Liver (tissue), 9 donors: ENCODE results near the gene P3H1. TPM values are rescaled to one million over a fixed set of nuclear protein-coding genes. Genes with fewer than 3 reads are reported as not detected.
A peak's percentile ranks its signal among the peaks of the same experiment; 100 is the strongest.

ENCODE experiments used
- DNase-seq: peaks from one replicate; pipeline ENCODE4 v3.0.0-alpha.2; 2017; ENCODE audit warnings: low spot score
- H3K27ac ChIP-seq, 2 donors: one replicate each; pipeline ENCODE4 v1.7.0; 2013; ENCODE audit warnings: inconsistent platforms in 2 of 2, low read length in 2 of 2, control low read depth in 1 of 2, low read depth in 1 of 2, mild to moderate bottlenecking in 1 of 2
- H3K27me3 ChIP-seq, 4 donors: one replicate each; pipeline versions ENCODE4 v1.6.1 to v1.7.0; 2013; ENCODE audit warnings: low read length in 3 of 4, inconsistent platforms in 1 of 4, mild to moderate bottlenecking in 1 of 4, moderate library complexity in 1 of 4; ENCODE audit not compliant: control insufficient read depth in 4 of 4, insufficient read depth in 4 of 4
- H3K36me3 ChIP-seq, 4 donors: one replicate each; pipeline versions ENCODE4 v1.6.1 to v1.7.0; 2013; ENCODE audit warnings: low read length in 3 of 4, mild to moderate bottlenecking in 3 of 4, low read depth in 1 of 4, moderate library complexity in 1 of 4; ENCODE audit not compliant: control insufficient read depth in 4 of 4, insufficient read depth in 3 of 4
- H3K4me1 ChIP-seq, 4 donors: one replicate each; pipeline versions ENCODE4 v1.6.1 to v1.7.0; 2013; ENCODE audit warnings: low read length in 3 of 4, mild to moderate bottlenecking in 3 of 4, moderate library complexity in 1 of 4; ENCODE audit not compliant: control insufficient read depth in 4 of 4, insufficient read depth in 4 of 4
- H3K4me3 ChIP-seq, 3 donors: one replicate each; pipeline versions ENCODE4 v1.6.1 to v1.7.0; 2013; ENCODE audit warnings: low read length in 3 of 3, control low read depth in 1 of 3, low read depth in 1 of 3, mild to moderate bottlenecking in 1 of 3
- H3K9ac ChIP-seq, 2 donors: one replicate each; pipeline ENCODE4 v1.7.0; 2013; ENCODE audit warnings: low read length in 2 of 2, mild to moderate bottlenecking in 2 of 2, moderate library complexity in 2 of 2, control low read depth in 1 of 2, low read depth in 1 of 2
- H3K9me3 ChIP-seq, 4 donors: one replicate each; pipeline versions ENCODE4 v1.6.1 to v1.7.0; 2013; ENCODE audit warnings: low read length in 3 of 4; ENCODE audit not compliant: control insufficient read depth in 4 of 4
- CTCF ChIP-seq: fragments of 150-350 bp; IDR thresholded peaks from 2 replicates; pipeline ENCODE4 v1.5.1; 2017; ENCODE audit warnings: improper control_type of control experiment, low read depth, low read length; ENCODE audit not compliant: missing input control
- EGR1 ChIP-seq, 2 donors: IDR thresholded peaks; 2 replicates each; pipeline ENCODE4 v1.6.1; 2016 to 2018; ENCODE audit warnings: antibody characterized with exemption in 2 of 2, low read depth in 2 of 2
- FOXA2 ChIP-seq: IDR thresholded peaks from 2 replicates; pipeline ENCODE4 v1.6.1; 2016; ENCODE audit warnings: antibody characterized with exemption
- HNF4A ChIP-seq, 2 donors: conservative IDR thresholded peaks; 2 replicates each; pipeline ENCODE4 v1.6.1; 2016; ENCODE audit warnings: antibody characterized with exemption in 2 of 2, mild to moderate bottlenecking in 2 of 2
- HNF4G ChIP-seq: IDR thresholded peaks from 2 replicates; pipeline ENCODE4 v1.6.1; 2016; ENCODE audit warnings: antibody characterized with exemption
- MAX ChIP-seq: IDR thresholded peaks from 2 replicates; pipeline ENCODE4 v1.6.1; 2016; ENCODE audit warnings: antibody characterized with exemption
- NR2F2 ChIP-seq: IDR thresholded peaks from 2 replicates; pipeline ENCODE4 v1.6.1; 2016; ENCODE audit warnings: antibody characterized with exemption
- RAD21 ChIP-seq, 2 donors: IDR thresholded peaks; 2 replicates each; pipeline ENCODE4 v1.6.1; 2016; ENCODE audit warnings: antibody characterized with exemption in 2 of 2, mild to moderate bottlenecking in 2 of 2
- REST ChIP-seq: IDR thresholded peaks from 2 replicates; pipeline ENCODE4 v1.6.1; 2016; ENCODE audit warnings: antibody characterized with exemption, mild to moderate bottlenecking
- RXRA ChIP-seq, 2 donors: IDR thresholded peaks; 2 replicates each; pipeline ENCODE4 v1.6.1; 2017 to 2018; ENCODE audit warnings: antibody characterized with exemption in 2 of 2, mild to moderate bottlenecking in 1 of 2
- SP1 ChIP-seq: IDR thresholded peaks from 2 replicates; pipeline ENCODE4 v1.6.1; 2018; ENCODE audit warnings: antibody characterized with exemption, mild to moderate bottlenecking
- TAF1 ChIP-seq: conservative IDR thresholded peaks from 2 replicates; pipeline ENCODE4 v1.6.1; 2016; ENCODE audit warnings: antibody characterized with exemption, mild to moderate bottlenecking
- WGBS: extraction: QIAGEN DNeasy Blood & Tissue Kit; methylation state at CpG from one replicate; pipeline ENCODE4 v1.1.7; 2013; 5-methylcytosine and 5-hydroxymethylcytosine counted together
- polyA plus RNA-seq, 2 donors: library from polyadenylated mRNA; stranded (reverse) in 1 of 2; unstranded in 1 of 2; fragments of 200-250 nt in 1 of 2; fragments of >200 nt in 1 of 2; fragmentation: Nextera tagmentation in 1 of 2; extraction: Ambion mirVana in 1 of 2; gene quantifications; one replicate each; pipeline versions ENCODE4 v1.2.1 to v1.2.3, GENCODE V29; 2013 to 2015
- total RNA-seq, 2 donors: library from RNA; depleted of rRNA; stranded (reverse); fragments of >200 nt; gene quantifications; one replicate each; pipeline ENCODE4 v1.2.3, GENCODE V29; 2014
- donor health status: healthy.
- donor health status: healthy.
- donor health status: healthy.
- donor health status: healthy.
- donor health status: healthy.

Gene P3H1
- total and polyA plus RNA-seq, 4 donors: 14.9 to 28.0 (median 22.7) TPM

- Histone ChIP-seq H3K36me3 (no peaks in the 10 kb centered on the region), H3K9me3 (no peaks in the 10 kb centered on the region), H3K27ac (no peak overlapping the region), H3K4me1 (peaks cover 2 to 7% (median 5%) of the 10 kb centered on the region in 4 donors), H3K4me3 (no peak overlapping the region), H3K27me3 (no peaks in the 10 kb centered on the region), H3K9ac (no peak overlapping the region)
- TF ChIP-seq EGR1 (IDR thresholded peaks at IDR 0.05; ENCODE audit: low read depth in 2 of 2) (no peak), RAD21 (IDR thresholded peaks at IDR 0.05) (peak in 1 of 2 donors; percentile 14)
- WGBS: 73% methylated on average over 4 of the region's 4 CpGs
- no peak for DNase-seq
Observed at GRCh38 chr1:42736152-42736551, 30.7 kb downstream of the P3H1 start.

- Histone ChIP-seq H3K4me1 (peaks cover 2 to 6% (median 4%) of the 10 kb centered on the region in 4 donors), H3K27me3 (no peaks in the 10 kb centered on the region), H3K27ac (no peak overlapping the region), H3K9me3 (no peaks in the 10 kb centered on the region), H3K4me3 (no peak overlapping the region), H3K36me3 (no peaks in the 10 kb centered on the region), H3K9ac (no peak overlapping the region)
- no peak for DNase-seq
- WGBS: 87% methylated on average over 14 of the region's 14 CpGs
- TF ChIP-seq CTCF (no peak), HNF4G (no peak), MAX (no peak), REST (no peak), SP1 (no peak), TAF1 (no peak), HNF4A (conservative IDR thresholded peaks at IDR 0.05) (no peak), NR2F2 (no peak), RXRA (IDR thresholded peaks at IDR 0.05) (no peak), EGR1 (IDR thresholded peaks at IDR 0.05; ENCODE audit: low read depth in 2 of 2) (no peak), FOXA2 (no peak)
Observed at GRCh38 chr1:42735477-42736105, 31.2 kb downstream of the P3H1 start.

GRCh38 chr1:42735056-42735455 is 31.8 kb downstream of the P3H1 start:
- Histone ChIP-seq H3K27ac (no peak overlapping the region), H3K9me3 (no peaks in the 10 kb centered on the region), H3K27me3 (no peaks in the 10 kb centered on the region), H3K36me3 (no peaks in the 10 kb centered on the region), H3K9ac (no peak overlapping the region), H3K4me1 (peaks cover 0 to under 1% (median 0%) of the 10 kb centered on the region in 4 donors), H3K4me3 (no peak overlapping the region)
- 93% methylated on average over 11 of the region's 11 CpGs for WGBS
- DNase-seq: no peak
- no peak for TF ChIP-seq MAX
